ENCODE data around the gene FNIP2. TPM values are rescaled to one million over a fixed set of nuclear protein-coding genes. Genes with fewer than 3 reads are reported as not detected.

FNIP2 gene
- total RNA-seq, 6 donors from 2014 or later = 70.4 to 103 (median 83.2) TPM

DNA sequence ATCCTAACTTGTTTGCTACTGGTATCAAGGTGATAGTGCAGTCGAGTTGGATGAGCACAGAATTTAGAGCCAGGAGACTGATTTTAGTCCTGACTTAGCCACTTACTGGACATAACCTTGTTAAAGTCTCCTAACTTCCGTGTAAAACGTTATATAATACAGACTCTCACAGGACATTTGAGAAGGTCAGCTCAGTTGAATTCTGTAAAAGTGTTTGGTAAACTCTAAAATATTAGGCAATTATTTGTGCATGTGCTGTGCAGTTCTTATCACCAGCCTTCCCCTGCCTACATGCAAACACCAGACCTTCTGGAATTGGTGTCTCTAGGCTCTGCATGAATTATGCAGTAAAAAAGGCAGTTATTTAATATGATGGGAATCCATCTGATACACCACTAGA lies 45.4 kb downstream of the FNIP2 start:
- Histone ChIP-seq H3K27me3 (no peaks in the 10 kb centered on the region), H3K4me3 (no peak overlapping the region), H3K4me1 (peaks cover 65 to 75% (median 71%) of the 10 kb centered on the region in 4 donors), H3K27ac (peak overlapping the region in 2 of 4 donors; percentile 3 to 49), H3K36me3 (no peaks in the 10 kb centered on the region), H3K9me3 (no peaks in the 10 kb centered on the region)
- DNase-seq (no peak), ATAC-seq (ENCODE audit: low FRiP score in 2 of 2) (no peak)
- no peak for TF ChIP-seq POLR2AphosphoS5 (IDR thresholded peaks at IDR 0.05)
- TF ChIP-seq, protein P1, sequence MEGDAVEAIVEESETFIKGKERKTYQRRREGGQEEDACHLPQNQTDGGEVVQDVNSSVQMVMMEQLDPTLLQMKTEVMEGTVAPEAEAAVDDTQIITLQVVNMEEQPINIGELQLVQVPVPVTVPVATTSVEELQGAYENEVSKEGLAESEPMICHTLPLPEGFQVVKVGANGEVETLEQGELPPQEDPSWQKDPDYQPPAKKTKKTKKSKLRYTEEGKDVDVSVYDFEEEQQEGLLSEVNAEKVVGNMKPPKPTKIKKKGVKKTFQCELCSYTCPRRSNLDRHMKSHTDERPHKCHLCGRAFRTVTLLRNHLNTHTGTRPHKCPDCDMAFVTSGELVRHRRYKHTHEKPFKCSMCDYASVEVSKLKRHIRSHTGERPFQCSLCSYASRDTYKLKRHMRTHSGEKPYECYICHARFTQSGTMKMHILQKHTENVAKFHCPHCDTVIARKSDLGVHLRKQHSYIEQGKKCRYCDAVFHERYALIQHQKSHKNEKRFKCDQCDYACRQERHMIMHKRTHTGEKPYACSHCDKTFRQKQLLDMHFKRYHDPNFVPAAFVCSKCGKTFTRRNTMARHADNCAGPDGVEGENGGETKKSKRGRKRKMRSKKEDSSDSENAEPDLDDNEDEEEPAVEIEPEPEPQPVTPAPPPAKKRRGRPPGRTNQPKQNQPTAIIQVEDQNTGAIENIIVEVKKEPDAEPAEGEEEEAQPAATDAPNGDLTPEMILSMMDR (IDR thresholded peaks at IDR 0.05) = no peak
- no peak for TF ChIP-seq POLR2A (IDR thresholded peaks at IDR 0.05)
- no peak for TF ChIP-seq EP300 (IDR thresholded peaks at IDR 0.05)
- 48 to 50% methylated on average over 3 of the region's 3 CpGs for WGBS, 2 donors

DNA sequence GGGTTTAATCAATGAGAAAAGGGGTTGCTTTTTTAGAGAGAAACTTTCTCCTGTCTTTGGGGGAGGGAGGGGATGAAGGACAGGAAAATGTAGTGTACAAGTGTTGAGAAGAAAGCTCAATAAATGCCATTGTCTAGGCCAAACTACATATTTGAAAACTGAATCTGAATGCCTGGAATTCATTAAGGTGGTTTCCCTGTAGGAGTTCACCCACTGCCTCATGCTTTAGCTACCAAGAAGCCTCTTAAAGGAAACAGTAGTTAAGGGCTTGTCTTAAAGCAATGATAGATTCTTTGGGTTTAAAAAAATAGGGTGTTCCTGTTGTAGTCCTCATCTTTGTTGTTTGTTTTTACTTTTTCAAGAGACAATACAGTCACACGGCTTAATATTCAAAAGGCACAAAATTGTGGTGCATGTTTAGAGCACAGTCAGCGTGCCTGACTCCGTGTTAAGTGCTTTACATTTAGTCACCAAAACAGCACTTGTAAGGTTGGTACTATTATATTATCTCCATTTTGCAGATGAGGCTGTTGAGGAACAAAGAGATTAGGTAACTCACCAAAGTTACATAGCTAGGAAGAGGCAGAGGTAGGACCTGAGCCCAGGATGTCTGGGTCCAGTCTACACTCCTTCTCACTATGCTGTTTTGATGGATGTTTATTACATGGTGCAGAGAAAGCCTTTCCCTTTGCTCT lies 46.0 kb downstream of the FNIP2 start:
- Histone ChIP-seq H3K9me3 (no peaks in the 10 kb centered on the region), H3K27me3 (no peaks in the 10 kb centered on the region), H3K4me1 (peaks cover 65 to 75% (median 71%) of the 10 kb centered on the region in 4 donors), H3K4me3 (no peak overlapping the region), H3K36me3 (no peaks in the 10 kb centered on the region), H3K27ac (peak overlapping the region in 2 of 4 donors; percentile 3 to 49)
- no peak for ATAC-seq (ENCODE audit: low FRiP score in 2 of 2)
- DNase-seq = no peak
- no peak for TF ChIP-seq POLR2A (IDR thresholded peaks at IDR 0.05)
- no peak for TF ChIP-seq EP300 (IDR thresholded peaks at IDR 0.05)
- TF ChIP-seq, protein P1 (IDR thresholded peaks at IDR 0.05) = no peak
- no peak for TF ChIP-seq POLR2AphosphoS5 (IDR thresholded peaks at IDR 0.05)
- WGBS, 2 donors = 56 to 58% methylated on average over 3 of the region's 3 CpGs

DNA sequence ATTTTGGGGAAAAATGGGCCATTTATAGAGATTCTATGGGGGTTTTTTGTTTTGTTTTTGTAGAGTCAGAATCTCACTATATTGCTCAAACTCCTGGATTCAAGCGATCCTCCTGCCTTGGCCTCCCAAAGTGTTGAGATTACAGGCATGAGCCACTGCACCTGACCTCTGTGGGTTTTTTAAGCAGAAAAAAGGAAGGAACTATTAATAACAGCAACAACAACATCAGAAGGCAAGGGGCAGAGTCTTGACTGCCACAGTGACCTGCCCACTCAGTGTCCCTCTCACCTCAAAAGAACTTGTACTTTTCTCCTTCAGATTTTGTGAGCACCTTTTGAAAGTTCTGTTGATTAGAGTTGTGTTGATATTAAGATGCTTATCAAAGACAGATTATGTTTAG lies 48.1 kb downstream of the FNIP2 start:
- Histone ChIP-seq H3K4me1 (peaks cover 64 to 74% (median 69%) of the 10 kb centered on the region in 4 donors), H3K27me3 (no peaks in the 10 kb centered on the region), H3K27ac (peak overlapping the region in 3 of 4 donors; percentile 44 to 76 (median 59)), H3K36me3 (no peaks in the 10 kb centered on the region), H3K4me3 (no peak overlapping the region), H3K9me3 (no peaks in the 10 kb centered on the region)
- 40 to 59% methylated on average over 1 of the region's 1 CpG for WGBS, 2 donors
- DNase-seq (peak in 1 of 2 donors; percentile 54), ATAC-seq (ENCODE audit: low FRiP score in 2 of 2) (no peak)
- TF ChIP-seq, protein P1 (IDR thresholded peaks at IDR 0.05) = no peak
- TF ChIP-seq POLR2A (IDR thresholded peaks at IDR 0.05) (no peak), POLR2AphosphoS5 (IDR thresholded peaks at IDR 0.05) (peak in 1 of 2 donors; percentile 7), EP300 (IDR thresholded peaks at IDR 0.05) (peak in 1 of 4 donors; percentile 11)

DNA sequence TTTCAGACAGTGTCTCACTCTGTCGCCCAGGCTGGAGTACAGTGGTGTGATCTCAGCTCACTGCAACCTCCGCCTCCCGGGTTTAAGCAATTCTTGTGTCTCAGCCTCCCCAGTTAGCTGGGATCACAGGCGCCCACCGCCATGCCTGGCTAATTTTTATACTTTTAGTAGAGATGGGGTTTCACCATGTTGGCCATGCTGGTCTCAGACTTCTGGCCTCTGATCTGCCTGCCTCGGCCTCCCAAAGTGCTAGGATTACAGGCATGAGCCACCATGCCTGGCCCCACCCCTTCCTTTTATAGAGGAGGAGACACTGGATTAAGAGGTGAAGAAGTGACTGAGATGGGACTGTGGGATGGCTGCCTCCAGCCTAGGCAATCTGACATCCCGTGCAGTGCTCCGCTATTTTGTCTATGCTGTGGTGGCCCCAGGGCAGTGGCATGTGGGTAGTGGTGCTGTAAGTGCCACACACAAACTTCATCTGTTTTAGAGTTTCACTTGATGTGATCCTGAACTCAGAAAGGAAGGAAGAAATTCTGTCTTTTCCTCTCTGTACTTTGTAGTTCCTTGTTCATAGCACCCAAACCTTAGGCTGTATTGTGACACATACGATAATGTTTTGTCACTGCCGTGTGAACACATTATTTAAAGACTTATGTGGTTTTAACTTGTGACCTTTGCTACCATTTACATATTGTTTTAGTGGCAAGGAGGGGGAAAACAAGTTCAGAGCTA lies 48.9 kb downstream of the FNIP2 start:
- WGBS, 2 donors = 69 to 85% methylated on average over 10 of the region's 10 CpGs
- Histone ChIP-seq H3K4me1 (peaks cover 58 to 75% (median 67%) of the 10 kb centered on the region in 4 donors), H3K27ac (peak overlapping the region; percentile 43 to 76 (median 68)), H3K27me3 (no peaks in the 10 kb centered on the region), H3K4me3 (no peak overlapping the region), H3K9me3 (no peaks in the 10 kb centered on the region), H3K36me3 (no peaks in the 10 kb centered on the region)
- DNase-seq (no peak), ATAC-seq (ENCODE audit: low FRiP score in 2 of 2) (peak; percentile 44 to 57)
- TF ChIP-seq POLR2AphosphoS5 (IDR thresholded peaks at IDR 0.05) (no peak), EP300 (IDR thresholded peaks at IDR 0.05) (peak in 2 of 4 donors; percentile 27 to 43), POLR2A (IDR thresholded peaks at IDR 0.05) (peak in 1 of 4 donors; percentile 26)
- TF ChIP-seq, protein P1 (IDR thresholded peaks at IDR 0.05) = no peak

Measured in upper lobe of left lung (tissue), 6 donors.